HepG2 (cell line): Measurements from ENCODE around the gene PRKACB. TPM values are rescaled to one million over a fixed set of nuclear protein-coding genes. Genes with fewer than 3 reads are reported as not detected.

ENCODE experiments used
- ATAC-seq: fragments of 200-7000 bp; cut with Tn5 transposase; 3 replicates; pipeline ENCODE4 v1.9.1; 2020; ENCODE audit warnings: mild to moderate bottlenecking, moderate library complexity
- BruUV-seq: library from RNA; stranded (reverse); fragments of 400-500 nt; replicated peaks from 2 replicates; lab custom pipeline; 2021; lab: Mats Ljungman, UMichigan
- CTCF ChIA-PET: fragments of 300-600 bp; formaldehyde crosslinking; extraction: SDS; loops from one replicate; lab custom pipeline; 2021; ENCODE audit warnings: low total read pairs, inconsistent platforms, low intra/inter-chr PET ratio; lab: Yijun Ruan, JAX
- POLR2A ChIA-PET: fragments of 350-600 bp; sonication (Branson Sonifier 250); formaldehyde crosslinking; loops from one replicate; lab custom pipeline; 2020; ENCODE audit warnings: antibody characterized with exemption, inconsistent platforms; lab: Yijun Ruan, JAX
- DNase-seq: peaks from one replicate; pipeline ENCODE4 v3.0.0-alpha.2; 2015; ENCODE audit warnings: low spot score
- FAIRE-seq: peaks from 3 replicates; lab custom pipeline; 2011; peaks lifted over from hg19 to GRCh38; lab: Jason Lieb, UNC
- H2AFZ ChIP-seq: one replicate; pipeline ENCODE4 v1.6.1; 2011; ENCODE audit warnings: low read length, inconsistent platforms
- H3K27ac ChIP-seq: fragments of 300-600 bp; 3 replicates; pipeline ENCODE4 v1.8.0; 2011; ENCODE audit warnings: mixed run types, mild to moderate bottlenecking, mixed read lengths, low read length, inconsistent platforms; ENCODE audit not compliant: insufficient read depth; ENCODE audit errors: extremely low read length
- H3K27me3 ChIP-seq, 2 experiments: fragments of 200-600 bp in 1 of 2; 2 replicates in 1 of 2; 3 replicates in 1 of 2; pipeline versions ENCODE4 v1.6.0 to v1.8.0; 2011; ENCODE audit warnings: low read length in 2 of 2, mild to moderate bottlenecking in 2 of 2, moderate library complexity in 2 of 2, inconsistent platforms in 1 of 2; ENCODE audit not compliant: insufficient read depth in 2 of 2, control insufficient read depth in 1 of 2
- H3K36me3 ChIP-seq, 2 experiments: fragments of 200-600 bp in 1 of 2; replicated peaks in 1 of 2; 2 replicates in 1 of 2; 3 replicates in 1 of 2; pipeline versions ENCODE4 v1.5.1 to v1.8.0; 2011; ENCODE audit warnings: low read length in 2 of 2, inconsistent platforms in 1 of 2; ENCODE audit not compliant: insufficient read depth in 2 of 2, control insufficient read depth in 1 of 2
- H3K4me1 ChIP-seq: 2 replicates; pipeline ENCODE4 v1.5.1; 2012; ENCODE audit warnings: low read length, inconsistent platforms; ENCODE audit not compliant: insufficient read depth
- H3K4me2 ChIP-seq: 2 replicates; pipeline ENCODE4 v1.6.0; 2011; ENCODE audit warnings: low read depth, low read length, inconsistent platforms
- H3K4me3 ChIP-seq, 3 experiments: fragments of 200-600 bp in 1 of 3; sonication (generic), shearing (Covaris generic) in 1 of 3; replicated peaks in 1 of 3; 2 replicates each; pipeline ENCODE4 v1.5.1; 2011 to 2016; ENCODE audit warnings: low read length in 3 of 3, inconsistent platforms in 2 of 3, low read depth in 2 of 3, mild to moderate bottlenecking in 2 of 3, control low read depth in 1 of 3, mixed read lengths in 1 of 3; ENCODE audit not compliant: insufficient read depth in 1 of 3
- H3K79me2 ChIP-seq: one replicate; pipeline ENCODE4 v1.6.1; 2011; ENCODE audit warnings: low read length, inconsistent platforms; ENCODE audit not compliant: insufficient read depth
- H3K9ac ChIP-seq: 2 replicates; pipeline ENCODE4 v1.6.0; 2011; ENCODE audit warnings: mild to moderate bottlenecking, low read depth, low read length, inconsistent platforms; ENCODE audit not compliant: insufficient read depth
- H3K9me3 ChIP-seq: 2 replicates; pipeline ENCODE4 v1.5.1; 2012; ENCODE audit warnings: mild to moderate bottlenecking, low read length
- H4K20me1 ChIP-seq: 2 replicates; pipeline ENCODE4 v1.6.0; 2011; ENCODE audit warnings: inconsistent platforms, mild to moderate bottlenecking, low read length, moderate library complexity; ENCODE audit not compliant: insufficient read depth
- FOXA1 ChIP-seq, 2 experiments: fragments of 450-650 bp in 1 of 2; sonication (generic) in 1 of 2; formaldehyde crosslinking in 1 of 2; IDR thresholded peaks; 2 replicates each; pipeline versions ENCODE4 v1.4.0 to v1.6.1; 2016 to 2020; ENCODE audit warnings: missing genetic modification reagents in 1 of 2
- GMEB1 ChIP-seq: sonication (generic); formaldehyde crosslinking; IDR thresholded peaks from 2 replicates; pipeline ENCODE4 v1.5.1; 2020; ENCODE audit warnings: missing genetic modification reagents, mild to moderate bottlenecking, borderline replicate concordance
- NBN ChIP-seq: fragments of 450-650 bp; conservative IDR thresholded peaks from 2 replicates; pipeline ENCODE4 v1.6.1; 2017
- REL ChIP-seq: sonication (generic); formaldehyde crosslinking; conservative IDR thresholded peaks from 2 replicates; pipeline ENCODE4 v1.8.0; 2022; ENCODE audit warnings: mild to moderate bottlenecking, missing genetic modification reagents, moderate library complexity
- SP5 ChIP-seq: IDR thresholded peaks from 2 replicates; pipeline ENCODE4 v1.6.1; 2016; ENCODE audit warnings: low read depth, borderline replicate concordance
- THAP9 ChIP-seq: sonication (generic); formaldehyde crosslinking; IDR thresholded peaks from 2 replicates; pipeline ENCODE4; 2020; ENCODE audit warnings: missing genetic modification reagents, mild to moderate bottlenecking, borderline replicate concordance
- ZNF460 ChIP-seq: sonication (generic); formaldehyde crosslinking; IDR thresholded peaks from 2 replicates; pipeline ENCODE4 v1.5.1; 2020; ENCODE audit warnings: missing genetic modification reagents, mild to moderate bottlenecking, borderline replicate concordance
- ZNF800 ChIP-seq: sonication (generic); formaldehyde crosslinking; IDR thresholded peaks from 2 replicates; pipeline ENCODE4 v1.4.0; 2020; ENCODE audit warnings: missing genetic modification reagents
- WGBS: methylation state at CpG from one replicate; pipeline ENCODE4 v1.1.6; 2017; ENCODE audit warnings: low lambda C conversion rate; 5-methylcytosine and 5-hydroxymethylcytosine counted together
- in situ Hi-C: cut with HindIII; loops from 2 replicates; pipeline ENCODE4 v1.10.0; 2017; ENCODE audit warnings: low pct_unique_long_range_greater_than_20kb; ENCODE audit not compliant: extremely low pct_ligation_motif_present
- intact Hi-C: fragments of 100-400 bp; cut with micrococcal nuclease; formaldehyde crosslinking; loops from one replicate; pipeline ENCODE4 v1.10.0; 2022; ENCODE audit not compliant: unreplicated experiment
- polyA plus RNA-seq, 8 experiments: library from polyadenylated mRNA; depleted of rRNA in 3 of 8; stranded (reverse) in 7 of 8; unstranded in 1 of 8; fragments of >200 nt; fragmentation: Illumina TruSeq in 4 of 8; extraction: Trizol in 4 of 8; gene quantifications; 2 replicates each; pipeline versions ENCODE4 v1.2.1 to v1.2.3, GENCODE V29; 2011 to 2016; ENCODE audit warnings: low read depth in 4 of 8, missing spikeins in 1 of 8, mixed read lengths in 1 of 8; ENCODE audit not compliant: insufficient read depth in 1 of 8
- total RNA-seq, 5 experiments: library from RNA; depleted of rRNA; stranded (reverse); fragments of >200 nt; fragmentation: Illumina TruSeq; extraction: Trizol; gene quantifications; 2 replicates each; pipeline ENCODE4 v1.2.3, GENCODE V29; 2016; ENCODE audit warnings: low read depth in 1 of 5
- TF ChIP-seq, protein P1 (sequence below): sonication (generic); formaldehyde crosslinking; conservative IDR thresholded peaks from 2 replicates; pipeline ENCODE4 v1.4.0; 2020; ENCODE audit warnings: missing genetic modification reagents

PRKACB gene
- total and polyA plus RNA-seq, 2 of the 13 experiments (the other 11 are each of a cell fraction or from before 2014, with no cell fraction given), result 3.5 to 5.8 TPM

DNA sequence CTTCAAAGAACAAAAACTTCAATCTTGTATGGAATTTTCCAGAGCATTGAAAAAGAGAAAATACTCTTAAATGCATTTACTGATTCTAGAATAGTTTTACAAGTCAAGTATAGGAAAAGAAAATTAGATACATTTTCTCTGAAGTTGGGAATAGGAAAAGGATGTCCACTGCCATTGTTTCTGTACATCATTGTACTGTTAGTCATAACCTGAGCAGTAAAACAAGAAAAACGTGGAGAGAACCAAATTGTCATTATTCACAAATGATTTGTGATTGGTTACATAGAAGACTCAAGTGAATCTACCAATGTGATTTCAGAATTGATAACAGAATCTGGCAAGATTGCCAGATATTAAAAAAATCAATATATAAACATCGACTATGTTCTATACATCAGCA is 27.4 kb downstream of the PRKACB start:
- ChIA-PET CTCF (no interaction called here), POLR2A (no interaction called here)
- no TSS peak for BruUV-seq
- Histone ChIP-seq H3K4me3 (no peak overlapping the region), H3K27ac (no peak overlapping the region), H3K79me2 (no peaks in the 10 kb centered on the region), H3K4me1 (no peaks in the 10 kb centered on the region), H3K36me3 (no peaks in the 10 kb centered on the region), H3K27me3 (no peaks in the 10 kb centered on the region; a peak in 1 of 5 replicates), H2AFZ (no peak overlapping the region), H3K9me3 (no peaks in the 10 kb centered on the region), H3K4me2 (no peak overlapping the region), H4K20me1 (no peaks in the 10 kb centered on the region), H3K9ac (no peak overlapping the region)
- no peak for FAIRE-seq
- TF ChIP-seq NBN, result no peak
- 7% methylated on average over 2 of the region's 2 CpGs for WGBS
- in situ Hi-C loops, result no loop called here
- DNase-seq, result no peak
- ATAC-seq, result no peak
- intact Hi-C loops, result no loop called here

GRCh38 chr1:84174051-84174556 is 30.0 kb downstream of the PRKACB start:
- no peak overlapping the region for H3K4me3 ChIP-seq
- no TSS peak for BruUV-seq
- no peak overlapping the region for H3K27ac ChIP-seq
- no peak overlapping the region for H3K9ac ChIP-seq
- 58% methylated on average over 4 of the region's 4 CpGs for WGBS
- in situ Hi-C loops, result no loop called here
- no peaks in the 10 kb centered on the region for H3K9me3 ChIP-seq
- H3K27me3 ChIP-seq, result no peaks in the 10 kb centered on the region
- FAIRE-seq, result no peak
- no peaks in the 10 kb centered on the region for H3K4me1 ChIP-seq
- H3K36me3 ChIP-seq, result no peaks in the 10 kb centered on the region
- H3K79me2 ChIP-seq, result no peaks in the 10 kb centered on the region
- ATAC-seq, result no peak
- DNase-seq, result peak; percentile 16
- CTCF ChIA-PET, result no interaction called here
- POLR2A ChIA-PET, result no interaction called here
- H4K20me1 ChIP-seq, result no peaks in the 10 kb centered on the region
- no peak overlapping the region for H2AFZ ChIP-seq
- intact Hi-C loops, result no loop called here
- no peak overlapping the region for H3K4me2 ChIP-seq
- no peak for TF ChIP-seq ZNF800 (CRISPR knock-in tag)
- TF ChIP-seq FOXA1 (IDR thresholded peaks at IDR 0.05), result no peak
- TF ChIP-seq FOXA1 (CRISPR knock-in tag; IDR thresholded peaks at IDR 0.05), result no peak
- TF ChIP-seq THAP9, result no peak
- TF ChIP-seq SP5 (CRISPR knock-in tag), result no peak
- TF ChIP-seq REL, result no peak
- no peak for TF ChIP-seq GMEB1 (CRISPR knock-in tag)
- TF ChIP-seq ZNF460 (CRISPR knock-in tag), result no peak
- TF ChIP-seq, protein P1, sequence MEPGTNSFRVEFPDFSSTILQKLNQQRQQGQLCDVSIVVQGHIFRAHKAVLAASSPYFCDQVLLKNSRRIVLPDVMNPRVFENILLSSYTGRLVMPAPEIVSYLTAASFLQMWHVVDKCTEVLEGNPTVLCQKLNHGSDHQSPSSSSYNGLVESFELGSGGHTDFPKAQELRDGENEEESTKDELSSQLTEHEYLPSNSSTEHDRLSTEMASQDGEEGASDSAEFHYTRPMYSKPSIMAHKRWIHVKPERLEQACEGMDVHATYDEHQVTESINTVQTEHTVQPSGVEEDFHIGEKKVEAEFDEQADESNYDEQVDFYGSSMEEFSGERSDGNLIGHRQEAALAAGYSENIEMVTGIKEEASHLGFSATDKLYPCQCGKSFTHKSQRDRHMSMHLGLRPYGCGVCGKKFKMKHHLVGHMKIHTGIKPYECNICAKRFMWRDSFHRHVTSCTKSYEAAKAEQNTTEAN, result no peak
